PFSK-1 (cell line): ENCODE measurements around the gene AP1G1.

Experiments
- FOXP2 ChIP-seq: optimal IDR thresholded peaks from 2 replicates; pipeline ENCODE3; 2011; ENCODE audit warnings: borderline replicate concordance, control low read depth, inconsistent platforms; ENCODE audit not compliant: insufficient read depth; ENCODE audit errors: extremely low read length, extremely low read depth
- POLR2AphosphoS5 ChIP-seq: IDR thresholded peaks from 2 replicates; pipeline ENCODE4 v1.6.1; 2012; ENCODE audit warnings: low read depth, mild to moderate bottlenecking, control low read depth, low read length, moderate library complexity
- REST ChIP-seq, 2 experiments: IDR thresholded peaks; 2 replicates each; pipeline versions ENCODE4 v1.6.1 to v1.8.0; 2011 to 2012; ENCODE audit warnings: low read depth in 2 of 2, low read length in 2 of 2, control low read depth in 1 of 2, inconsistent platforms in 1 of 2, mild to moderate bottlenecking in 1 of 2, moderate library complexity in 1 of 2; ENCODE audit not compliant: insufficient read depth in 1 of 2
- SIN3A ChIP-seq: IDR thresholded peaks from 2 replicates; pipeline ENCODE4 v1.6.1; 2012; ENCODE audit warnings: mild to moderate bottlenecking, low read length, moderate library complexity, borderline replicate concordance; ENCODE audit not compliant: insufficient read depth
- TAF1 ChIP-seq: IDR thresholded peaks from 2 replicates; pipeline ENCODE4 v1.6.1; 2012; ENCODE audit warnings: low read length, control low read depth, borderline replicate concordance; ENCODE audit not compliant: insufficient read depth

Gene AP1G1

GRCh38 chr16:71796501-71797097 lies 12.0 kb downstream of the AP1G1 start:
- TF ChIP-seq SIN3A (no peak), FOXP2 (no peak), POLR2AphosphoS5 (no peak), REST (IDR thresholded peaks at IDR 0.05; ENCODE audit: insufficient read depth in 1 of 2, low read depth in 2 of 2, low read length in 2 of 2) (no peak), TAF1 (no peak)

GRCh38 chr16:71794943-71795342 lies 13.7 kb downstream of the AP1G1 start:
- TF ChIP-seq REST (IDR thresholded peaks at IDR 0.05; ENCODE audit: insufficient read depth in 1 of 2, low read depth in 2 of 2, low read length in 2 of 2): no peak

- TF ChIP-seq POLR2AphosphoS5 (no peak), SIN3A (no peak), REST (IDR thresholded peaks at IDR 0.05; ENCODE audit: insufficient read depth in 1 of 2, low read depth in 2 of 2, low read length in 2 of 2) (no peak), TAF1 (no peak), FOXP2 (no peak)
Measured at GRCh38 chr16:71794018-71794417, 14.6 kb downstream of the AP1G1 start.

- no peak for TF ChIP-seq TAF1
- TF ChIP-seq SIN3A: no peak
- TF ChIP-seq REST (IDR thresholded peaks at IDR 0.05; ENCODE audit: insufficient read depth in 1 of 2, low read depth in 2 of 2, low read length in 2 of 2): no peak
Measured at GRCh38 chr16:71792176-71792575, 16.5 kb downstream of the AP1G1 start.

- TF ChIP-seq TAF1 (no peak), REST (IDR thresholded peaks at IDR 0.05; ENCODE audit: insufficient read depth in 1 of 2, low read depth in 2 of 2, low read length in 2 of 2) (no peak), POLR2AphosphoS5 (no peak), SIN3A (no peak), FOXP2 (no peak)
Measured at GRCh38 chr16:71789136-71789535, 19.5 kb downstream of the AP1G1 start.
